Measurements from ENCODE around the gene NF1.

- no peak for TF ChIP-seq POLR2AphosphoS5 (IDR thresholded peaks at IDR 0.05)
- TF ChIP-seq CTCF (IDR thresholded peaks at IDR 0.05): no peak
- TF ChIP-seq POLR2A (IDR thresholded peaks at IDR 0.05): no peak
Measured at GRCh38 chr17:31202968-31203367, 108.2 kb downstream of the NF1 start.
